MV-4-11 (cell line): ENCODE data around the gene MRPL17.
A peak's percentile ranks its signal among the peaks of the same experiment; 100 is the strongest.

Experiments
- DNase-seq: peaks from one replicate; lab custom pipeline; 2025; lab: John Stamatoyannopoulos, UW

MRPL17 gene

GRCh38 chr11:6654281-6655019, 28.7 kb downstream of the MRPL17 start:
- no peak for DNase-seq

- DNase-seq, result no peak
Observed at GRCh38 chr11:6653656-6654055, 29.5 kb downstream of the MRPL17 start.

DNA sequence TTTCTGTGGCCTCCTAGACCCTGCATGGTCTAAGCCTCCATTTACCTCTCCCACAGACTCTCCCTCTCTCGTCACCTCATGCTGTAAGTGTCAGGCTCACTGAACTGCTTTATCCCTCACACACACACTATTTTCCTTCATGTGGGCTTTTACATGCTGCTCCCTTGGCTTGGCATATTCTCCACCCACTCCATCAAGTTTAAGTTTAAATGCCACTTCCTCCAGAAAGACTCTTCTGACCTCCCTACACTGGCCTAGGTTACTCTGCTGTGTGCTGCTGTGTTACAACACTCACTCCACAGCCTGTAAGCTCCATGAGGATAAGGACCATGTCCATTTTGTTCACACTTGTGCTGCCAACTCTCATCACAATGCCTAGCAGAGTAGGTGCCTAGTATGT, 30.0 kb downstream of the MRPL17 start:
- peak; percentile 61 for DNase-seq

- DNase-seq, result no peak
Observed at GRCh38 chr11:6652182-6652581, 31.0 kb downstream of the MRPL17 start.

GRCh38 chr11:6650980-6651379, 32.2 kb downstream of the MRPL17 start:
- DNase-seq, result no peak

DNA sequence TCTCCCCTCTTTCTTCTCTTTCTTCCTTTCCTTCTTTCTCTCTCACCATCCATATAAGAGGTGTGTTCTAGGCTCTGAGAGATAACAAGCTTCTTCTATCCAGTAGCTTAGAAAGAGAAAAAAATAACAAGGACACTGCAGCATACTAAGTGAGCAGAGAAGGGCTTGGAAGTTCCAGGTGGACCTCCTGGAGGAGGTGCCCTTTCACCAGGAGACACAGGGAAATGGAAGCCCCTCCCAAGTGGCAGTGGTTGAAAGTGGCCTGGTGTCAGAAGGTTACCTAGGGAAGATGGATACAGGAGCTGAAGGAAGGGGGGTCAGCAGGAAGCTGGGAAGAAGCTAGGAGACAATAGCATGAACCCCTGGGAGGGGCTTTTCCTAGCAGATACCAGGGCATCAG, 33.0 kb downstream of the MRPL17 start:
- no peak for DNase-seq

- DNase-seq, result peak; percentile 97
Observed at GRCh38 chr11:6648501-6648900, 34.6 kb downstream of the MRPL17 start.

GRCh38 chr11:6647836-6648235, 35.3 kb downstream of the MRPL17 start:
- no peak for DNase-seq

- peak; percentile 87 for DNase-seq
Observed at GRCh38 chr11:6646918-6647679, 36.0 kb downstream of the MRPL17 start.

GRCh38 chr11:6646576-6646917, 36.6 kb downstream of the MRPL17 start:
- DNase-seq, result peak; percentile 66

- peak; percentile 78 for DNase-seq
Observed at GRCh38 chr11:6646071-6646470, 37.1 kb downstream of the MRPL17 start.

- DNase-seq, result peak; percentile 6
Observed at GRCh38 chr11:6642957-6643356, 40.2 kb downstream of the MRPL17 start.

DNA sequence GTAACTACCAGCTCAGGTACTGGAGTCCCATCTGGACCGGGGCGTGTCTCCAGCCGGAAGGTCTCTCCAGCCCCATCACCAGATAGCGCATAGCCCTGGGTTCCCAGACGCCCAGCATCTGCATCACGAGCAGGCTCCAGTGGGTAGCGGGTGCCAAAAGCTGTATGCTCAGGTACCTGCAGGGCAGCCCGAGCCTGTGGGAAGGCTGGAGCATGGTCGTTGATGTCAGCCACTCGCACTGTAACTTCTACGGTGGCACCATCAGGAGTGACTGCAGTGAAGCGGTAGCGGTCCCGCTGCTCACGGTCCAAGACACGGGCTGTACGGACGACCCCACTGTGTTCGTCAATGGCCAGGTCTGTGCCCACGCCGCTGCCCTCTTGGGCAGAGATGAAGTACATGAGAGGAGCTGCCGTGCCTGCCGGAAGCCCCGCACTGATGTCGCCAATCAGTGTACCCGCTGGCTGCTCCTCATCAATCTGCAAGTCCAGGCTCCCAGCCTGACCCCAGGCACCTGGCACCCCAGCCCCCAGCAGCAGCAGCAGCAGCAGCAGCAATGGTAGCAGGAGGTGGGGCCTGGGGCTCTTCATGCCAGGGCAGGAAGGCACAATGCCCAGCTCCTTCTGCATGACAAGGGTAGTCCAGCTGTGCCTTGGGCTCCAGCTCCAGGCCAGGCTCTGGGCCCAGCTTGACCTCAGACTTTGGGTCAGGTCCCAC, 42.0 kb downstream of the MRPL17 start:
- no peak for DNase-seq

- DNase-seq, result no peak
Observed at GRCh38 chr11:6640036-6640984, 42.8 kb downstream of the MRPL17 start.

- DNase-seq, result no peak
Observed at GRCh38 chr11:6638429-6638828, 44.7 kb downstream of the MRPL17 start.

GRCh38 chr11:6637871-6638270, 45.3 kb downstream of the MRPL17 start:
- no peak for DNase-seq

DNA sequence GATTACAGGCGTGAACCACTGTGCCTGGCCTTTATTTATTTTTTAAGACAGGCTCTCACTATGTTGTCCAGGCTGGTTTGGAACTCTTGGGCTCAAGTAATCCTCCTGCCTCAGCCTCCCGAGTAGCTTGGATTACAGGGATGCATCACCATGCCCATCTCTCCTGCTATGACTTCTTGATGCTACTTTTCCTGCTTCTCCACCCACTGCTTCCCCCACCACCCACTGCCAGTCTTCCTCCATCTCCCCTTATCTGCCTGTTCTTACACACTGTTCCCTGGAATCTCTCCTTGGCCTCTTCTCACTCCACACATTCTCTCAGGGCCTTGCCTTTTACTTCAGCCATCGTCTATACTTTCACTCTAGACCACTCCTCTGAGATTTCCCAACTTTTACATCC, 46.7 kb downstream of the MRPL17 start:
- no peak for DNase-seq

- peak; percentile 95 for DNase-seq
Observed at GRCh38 chr11:6635082-6635932, 47.8 kb downstream of the MRPL17 start.

- DNase-seq, result no peak
Observed at GRCh38 chr11:6634534-6634933, 48.6 kb downstream of the MRPL17 start.

GRCh38 chr11:6633422-6634408, 49.4 kb downstream of the MRPL17 start:
- DNase-seq, result no peak
